ENCODE data around the gene FAM13A.

GRCh38 chr4:88690355-88690754 lies 366.6 kb downstream of the FAM13A start:
- TF ChIP-seq, protein P1, sequence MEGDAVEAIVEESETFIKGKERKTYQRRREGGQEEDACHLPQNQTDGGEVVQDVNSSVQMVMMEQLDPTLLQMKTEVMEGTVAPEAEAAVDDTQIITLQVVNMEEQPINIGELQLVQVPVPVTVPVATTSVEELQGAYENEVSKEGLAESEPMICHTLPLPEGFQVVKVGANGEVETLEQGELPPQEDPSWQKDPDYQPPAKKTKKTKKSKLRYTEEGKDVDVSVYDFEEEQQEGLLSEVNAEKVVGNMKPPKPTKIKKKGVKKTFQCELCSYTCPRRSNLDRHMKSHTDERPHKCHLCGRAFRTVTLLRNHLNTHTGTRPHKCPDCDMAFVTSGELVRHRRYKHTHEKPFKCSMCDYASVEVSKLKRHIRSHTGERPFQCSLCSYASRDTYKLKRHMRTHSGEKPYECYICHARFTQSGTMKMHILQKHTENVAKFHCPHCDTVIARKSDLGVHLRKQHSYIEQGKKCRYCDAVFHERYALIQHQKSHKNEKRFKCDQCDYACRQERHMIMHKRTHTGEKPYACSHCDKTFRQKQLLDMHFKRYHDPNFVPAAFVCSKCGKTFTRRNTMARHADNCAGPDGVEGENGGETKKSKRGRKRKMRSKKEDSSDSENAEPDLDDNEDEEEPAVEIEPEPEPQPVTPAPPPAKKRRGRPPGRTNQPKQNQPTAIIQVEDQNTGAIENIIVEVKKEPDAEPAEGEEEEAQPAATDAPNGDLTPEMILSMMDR (IDR thresholded peaks at IDR 0.05) = no peak
- no peak for TF ChIP-seq POLR2A (IDR thresholded peaks at IDR 0.05)

Measured in heart left ventricle (tissue), 13 donors.